ENCODE data around the gene RIMBP2.

RIMBP2 gene

GRCh38 chr12:130351326-130351725 is 364.8 kb downstream of the RIMBP2 start:
- no peaks in the 10 kb centered on the region for H3K27me3 ChIP-seq (ENCODE audit: insufficient read depth, low read depth)
- H3K4me2 ChIP-seq, result no peak overlapping the region
- no peaks in the 10 kb centered on the region for H3K4me1 ChIP-seq (ENCODE audit: low read depth, poor library complexity, severe bottlenecking)
- no peaks in the 10 kb centered on the region for H3K79me2 ChIP-seq (ENCODE audit: insufficient read depth, low read depth)
- no peak overlapping the region for H3K27ac ChIP-seq
- H3K9ac ChIP-seq, result no peak overlapping the region
- H3K36me3 ChIP-seq (ENCODE audit: insufficient read depth), result no peaks in the 10 kb centered on the region
- no peak overlapping the region for H3K4me3 ChIP-seq (IDR thresholded peaks at IDR 0.05; ENCODE audit: insufficient read depth, low read depth, low read length)
- no peak for TF ChIP-seq CTCF (conservative IDR thresholded peaks at IDR 0.05; ENCODE audit: low read depth, low read length)
- H2AFZ ChIP-seq (ENCODE audit: low read depth), result no peak overlapping the region
- no peaks in the 10 kb centered on the region for H4K20me1 ChIP-seq (ENCODE audit: insufficient read depth)

- Histone ChIP-seq H3K4me3 (IDR thresholded peaks at IDR 0.05; ENCODE audit: insufficient read depth, low read depth, low read length) (no peak overlapping the region), H3K36me3 (ENCODE audit: insufficient read depth) (no peaks in the 10 kb centered on the region), H3K27ac (no peak overlapping the region), H3K9ac (no peak overlapping the region), H3K79me2 (ENCODE audit: insufficient read depth, low read depth) (no peaks in the 10 kb centered on the region), H2AFZ (ENCODE audit: low read depth) (no peak overlapping the region), H4K20me1 (ENCODE audit: insufficient read depth) (no peaks in the 10 kb centered on the region), H3K4me1 (ENCODE audit: low read depth, poor library complexity, severe bottlenecking) (no peaks in the 10 kb centered on the region), H3K4me2 (no peak overlapping the region), H3K27me3 (ENCODE audit: insufficient read depth, low read depth) (no peaks in the 10 kb centered on the region)
- TF ChIP-seq CTCF (conservative IDR thresholded peaks at IDR 0.05; ENCODE audit: low read depth, low read length), result no peak
Measured at GRCh38 chr12:130350715-130351114, 365.4 kb downstream of the RIMBP2 start.

DNA sequence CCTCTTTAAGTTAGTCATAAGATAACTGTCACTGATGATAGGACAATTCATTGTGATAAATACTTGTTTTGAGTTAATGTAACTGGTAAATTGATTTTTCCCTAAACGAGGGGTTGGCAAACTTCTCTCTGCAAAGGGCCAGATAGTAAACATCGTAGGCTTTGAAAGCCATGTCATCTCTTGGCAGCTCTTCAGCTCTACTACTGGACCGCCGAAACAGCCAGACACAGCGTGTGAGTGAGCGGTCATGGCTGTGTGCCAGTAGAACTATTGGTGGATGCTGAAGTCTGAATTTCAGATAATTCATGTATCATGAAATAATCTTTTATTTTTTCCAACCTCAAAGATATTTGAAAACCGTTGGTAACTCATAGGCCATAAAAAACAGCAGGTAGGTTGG is 368.5 kb downstream of the RIMBP2 start:
- no peak overlapping the region for H3K27ac ChIP-seq
- TF ChIP-seq CTCF (conservative IDR thresholded peaks at IDR 0.05; ENCODE audit: low read depth, low read length), result no peak
- no peak overlapping the region for H3K9ac ChIP-seq
- H3K4me1 ChIP-seq (ENCODE audit: low read depth, poor library complexity, severe bottlenecking), result no peaks in the 10 kb centered on the region
- no peaks in the 10 kb centered on the region for H4K20me1 ChIP-seq (ENCODE audit: insufficient read depth)
- no peak overlapping the region for H3K4me3 ChIP-seq (IDR thresholded peaks at IDR 0.05; ENCODE audit: insufficient read depth, low read depth, low read length)
- no peak overlapping the region for H2AFZ ChIP-seq (ENCODE audit: low read depth)
- no peak overlapping the region for H3K4me2 ChIP-seq
- H3K79me2 ChIP-seq (ENCODE audit: insufficient read depth, low read depth), result no peaks in the 10 kb centered on the region
- H3K36me3 ChIP-seq (ENCODE audit: insufficient read depth), result no peaks in the 10 kb centered on the region
- no peaks in the 10 kb centered on the region for H3K27me3 ChIP-seq (ENCODE audit: insufficient read depth, low read depth)
